ENCODE results near the gene CCDC93. TPM values are rescaled to one million over a fixed set of nuclear protein-coding genes. Genes with fewer than 3 reads are reported as not detected.

CCDC93 gene
- total RNA-seq, 1 donor from 2014 or later: 39.1 TPM

- Mint-ChIP-seq H3K9me3 (no peaks in the 10 kb centered on the region), H3K4me1 (peaks cover 11% of the 10 kb centered on the region), H3K27me3 (ENCODE audit: low read depth) (no peaks in the 10 kb centered on the region), H3K27ac (ENCODE audit: unreplicated experiment) (no peak overlapping the region), H3K36me3 (ENCODE audit: low read depth) (no peaks in the 10 kb centered on the region), H3K4me3 (no peak overlapping the region)
- TF ChIP-seq CTCF (conservative IDR thresholded peaks at IDR 0.05): no peak
- DNase-seq (ENCODE audit: low read depth, low spot score): no peak
Measured at GRCh38 chr2:118058951-118059350, 45.1 kb upstream of the CCDC93 start.

GRCh38 chr2:118056801-118057200, 42.9 kb upstream of the CCDC93 start:
- H3K27me3 Mint-ChIP-seq (ENCODE audit: low read depth): peaks cover 1% of the 10 kb centered on the region
- H3K4me1 Mint-ChIP-seq: peaks cover 8% of the 10 kb centered on the region
- no peaks in the 10 kb centered on the region for H3K36me3 Mint-ChIP-seq (ENCODE audit: low read depth)
- TF ChIP-seq CTCF (conservative IDR thresholded peaks at IDR 0.05): no peak
- H3K27ac Mint-ChIP-seq (ENCODE audit: unreplicated experiment): no peak overlapping the region
- H3K9me3 Mint-ChIP-seq: no peaks in the 10 kb centered on the region
- DNase-seq (ENCODE audit: low read depth, low spot score): no peak
- no peak overlapping the region for H3K4me3 Mint-ChIP-seq

DNA sequence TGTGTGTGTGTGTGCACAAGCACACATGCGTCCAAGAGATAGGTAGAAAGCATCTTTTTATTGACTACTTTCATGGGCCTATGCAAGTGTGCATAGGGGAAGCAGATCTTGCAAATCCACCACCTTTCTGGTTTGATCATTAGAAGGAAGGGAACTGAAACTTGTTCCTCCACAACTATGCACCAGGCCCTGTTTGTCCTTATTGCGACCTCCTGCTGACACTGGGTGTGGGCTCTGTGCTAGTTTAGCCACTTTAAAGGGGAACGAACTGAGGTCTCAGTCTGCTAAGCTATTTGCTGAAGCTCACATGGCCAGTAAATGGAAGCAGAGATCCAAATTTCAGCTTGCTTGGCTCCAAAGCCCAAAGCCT, 42.3 kb upstream of the CCDC93 start:
- no peak for DNase-seq (ENCODE audit: low read depth, low spot score)
- Mint-ChIP-seq H3K27ac (ENCODE audit: unreplicated experiment) (no peak overlapping the region), H3K27me3 (ENCODE audit: low read depth) (peaks cover 3% of the 10 kb centered on the region), H3K9me3 (no peaks in the 10 kb centered on the region), H3K4me1 (peaks cover 11% of the 10 kb centered on the region), H3K36me3 (ENCODE audit: low read depth) (no peaks in the 10 kb centered on the region), H3K4me3 (no peak overlapping the region)
- no peak for TF ChIP-seq CTCF (conservative IDR thresholded peaks at IDR 0.05)

- Mint-ChIP-seq H3K36me3 (ENCODE audit: low read depth) (no peaks in the 10 kb centered on the region), H3K27ac (ENCODE audit: unreplicated experiment) (no peak overlapping the region), H3K4me1 (peaks cover 11% of the 10 kb centered on the region), H3K27me3 (ENCODE audit: low read depth) (peaks cover 3% of the 10 kb centered on the region), H3K4me3 (no peak overlapping the region), H3K9me3 (no peaks in the 10 kb centered on the region)
- no peak for DNase-seq (ENCODE audit: low read depth, low spot score)
- no peak for TF ChIP-seq CTCF (conservative IDR thresholded peaks at IDR 0.05)
Measured at GRCh38 chr2:118055512-118056164, 41.8 kb upstream of the CCDC93 start.

DNA sequence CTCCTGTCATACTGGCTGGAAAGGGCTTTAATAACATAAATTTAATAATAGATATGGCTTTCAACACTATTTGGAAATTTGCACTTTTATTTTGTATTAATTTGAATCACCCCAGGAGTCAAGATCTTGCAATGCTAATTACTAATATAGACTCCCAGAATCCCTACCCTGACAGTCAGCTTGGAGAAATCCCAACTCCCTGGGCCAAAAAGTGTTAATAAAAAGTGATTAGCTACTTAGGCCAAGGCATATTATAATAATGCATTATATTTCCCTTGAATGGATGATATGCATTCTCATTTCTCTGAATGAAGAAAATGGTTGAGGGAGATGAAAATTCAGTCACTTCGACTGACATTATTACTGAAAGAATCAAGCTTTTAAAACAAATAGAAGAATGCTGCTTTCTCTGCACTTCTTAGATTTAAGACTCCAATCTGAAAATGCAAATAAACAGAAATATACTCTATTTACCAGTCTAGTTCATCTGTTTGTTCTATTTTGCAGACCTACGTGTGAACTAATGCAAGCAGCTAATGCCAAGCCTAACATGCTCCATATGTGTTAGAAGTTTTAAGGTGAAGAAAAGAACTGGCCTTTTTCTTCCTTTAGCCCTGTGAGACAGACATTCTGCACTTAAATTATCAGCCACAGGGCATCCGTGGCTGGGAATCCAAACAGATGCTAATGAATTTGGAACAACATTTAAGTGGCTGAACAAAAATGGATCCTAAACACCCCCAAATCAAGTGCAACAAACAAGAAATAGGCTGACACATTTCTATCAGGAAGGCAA, 40.5 kb upstream of the CCDC93 start:
- no peak for TF ChIP-seq CTCF (conservative IDR thresholded peaks at IDR 0.05)
- no peak overlapping the region for H3K27ac Mint-ChIP-seq (ENCODE audit: unreplicated experiment)
- H3K9me3 Mint-ChIP-seq: no peaks in the 10 kb centered on the region
- H3K36me3 Mint-ChIP-seq (ENCODE audit: low read depth): no peaks in the 10 kb centered on the region
- DNase-seq (ENCODE audit: low read depth, low spot score): no peak
- H3K27me3 Mint-ChIP-seq (ENCODE audit: low read depth): peaks cover 6% of the 10 kb centered on the region
- peaks cover 17% of the 10 kb centered on the region for H3K4me1 Mint-ChIP-seq
- no peak overlapping the region for H3K4me3 Mint-ChIP-seq
